Endothelial cell of umbilical vein (primary cell): ENCODE measurements around the gene RPLP2.

Experiments used
- EZH2 ChIP-seq: IDR thresholded peaks from 2 replicates; pipeline ENCODE4 v1.6.1; 2012; ENCODE audit warnings: borderline replicate concordance, low read depth, mild to moderate bottlenecking, moderate library complexity, low read length, inconsistent platforms; ENCODE audit not compliant: severe bottlenecking
- FOS ChIP-seq: IDR thresholded peaks from 2 replicates; pipeline ENCODE4 v1.6.1; 2011; ENCODE audit warnings: mild to moderate bottlenecking, low read length, moderate library complexity, borderline replicate concordance; ENCODE audit not compliant: insufficient read depth
- GATA2 ChIP-seq: IDR thresholded peaks from 2 replicates; pipeline ENCODE4 v1.7.0; 2011; ENCODE audit warnings: low read depth, mild to moderate bottlenecking, moderate library complexity, mixed read lengths, low read length; ENCODE audit not compliant: insufficient read length, insufficient read depth
- JUN ChIP-seq: IDR thresholded peaks from 2 replicates; pipeline ENCODE4 v1.6.1; 2011; ENCODE audit warnings: borderline replicate concordance, low read depth; ENCODE audit not compliant: insufficient read length, insufficient read depth
- MYC ChIP-seq: IDR thresholded peaks from one replicate; pipeline ENCODE4 v1.6.1; 2011; ENCODE audit warnings: mild to moderate bottlenecking, low read depth, low read length
- POLR2A ChIP-seq: IDR thresholded peaks from 2 replicates; pipeline ENCODE4 v1.6.1; 2012; ENCODE audit warnings: low read depth, mild to moderate bottlenecking, control low read depth, low read length
- POLR2AphosphoS5 ChIP-seq: IDR thresholded peaks from 2 replicates; pipeline ENCODE4 v1.6.1; 2012; ENCODE audit warnings: low read depth, mild to moderate bottlenecking, control low read depth, low read length, moderate library complexity; ENCODE audit not compliant: insufficient read depth
- TF ChIP-seq, protein P1 (sequence below), 2 donors: IDR thresholded peaks; 1 replicate in 1 of 2; 2 replicates in 1 of 2; pipeline ENCODE4 v1.5.1; 2011; ENCODE audit warnings: low read length in 2 of 2, mild to moderate bottlenecking in 2 of 2, moderate library complexity in 2 of 2, control low read depth in 1 of 2, inconsistent platforms in 1 of 2, low read depth in 1 of 2; ENCODE audit not compliant: insufficient read depth in 1 of 2; ENCODE audit errors: extremely low read depth in 1 of 2
- TF ChIP-seq, protein P2 (sequence below): IDR thresholded peaks from 2 replicates; pipeline ENCODE4 v1.6.1; 2011; ENCODE audit not compliant: insufficient read depth, insufficient read length

- TF ChIP-seq, protein P1, sequence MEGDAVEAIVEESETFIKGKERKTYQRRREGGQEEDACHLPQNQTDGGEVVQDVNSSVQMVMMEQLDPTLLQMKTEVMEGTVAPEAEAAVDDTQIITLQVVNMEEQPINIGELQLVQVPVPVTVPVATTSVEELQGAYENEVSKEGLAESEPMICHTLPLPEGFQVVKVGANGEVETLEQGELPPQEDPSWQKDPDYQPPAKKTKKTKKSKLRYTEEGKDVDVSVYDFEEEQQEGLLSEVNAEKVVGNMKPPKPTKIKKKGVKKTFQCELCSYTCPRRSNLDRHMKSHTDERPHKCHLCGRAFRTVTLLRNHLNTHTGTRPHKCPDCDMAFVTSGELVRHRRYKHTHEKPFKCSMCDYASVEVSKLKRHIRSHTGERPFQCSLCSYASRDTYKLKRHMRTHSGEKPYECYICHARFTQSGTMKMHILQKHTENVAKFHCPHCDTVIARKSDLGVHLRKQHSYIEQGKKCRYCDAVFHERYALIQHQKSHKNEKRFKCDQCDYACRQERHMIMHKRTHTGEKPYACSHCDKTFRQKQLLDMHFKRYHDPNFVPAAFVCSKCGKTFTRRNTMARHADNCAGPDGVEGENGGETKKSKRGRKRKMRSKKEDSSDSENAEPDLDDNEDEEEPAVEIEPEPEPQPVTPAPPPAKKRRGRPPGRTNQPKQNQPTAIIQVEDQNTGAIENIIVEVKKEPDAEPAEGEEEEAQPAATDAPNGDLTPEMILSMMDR (IDR thresholded peaks at IDR 0.05; ENCODE audit: extremely low read depth in 1 of 2, insufficient read depth in 1 of 2, low read depth in 1 of 2, low read length in 2 of 2) = no peak
- TF ChIP-seq, protein P2, sequence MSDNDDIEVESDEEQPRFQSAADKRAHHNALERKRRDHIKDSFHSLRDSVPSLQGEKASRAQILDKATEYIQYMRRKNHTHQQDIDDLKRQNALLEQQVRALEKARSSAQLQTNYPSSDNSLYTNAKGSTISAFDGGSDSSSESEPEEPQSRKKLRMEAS = no peak
- TF ChIP-seq POLR2A (no peak), FOS (no peak), POLR2AphosphoS5 (no peak), JUN (no peak), EZH2 (no peak), MYC (no peak), GATA2 (no peak)
Observed at GRCh38 chr11:792535-792821, 17.3 kb upstream of the RPLP2 start.
